SK-N-SH (cell line): ENCODE data around the gene SAMD4A. TPM values are rescaled to one million over a fixed set of nuclear protein-coding genes. Genes with fewer than 3 reads are reported as not detected.

Experiments used
- CTCF ChIA-PET: fragments of 300-600, 350-600 bp; formaldehyde crosslinking; extraction: SDS; loops from one replicate; lab custom pipeline; 2021; lab: Yijun Ruan, JAX
- POLR2A ChIA-PET: fragments of 350-600 bp; sonication (Branson Sonifier 250); formaldehyde crosslinking; extraction: SDS; loops from one replicate; lab custom pipeline; 2020; ENCODE audit warnings: antibody characterized with exemption, inconsistent platforms; lab: Yijun Ruan, JAX
- DNase-seq: peaks from one replicate; pipeline ENCODE4 v3.0.0; 2012
- H2AFZ ChIP-seq: fragments of 200-600 bp; sonication (generic); 2 replicates; pipeline ENCODE4 v1.8.1; 2016; ENCODE audit warnings: antibody characterized with exemption, mild to moderate bottlenecking, low read depth
- H3F3A ChIP-seq: fragments of 200-600 bp; sonication (generic); replicated peaks from 2 replicates; pipeline ENCODE3; 2016; ENCODE audit warnings: antibody characterized with exemption, mild to moderate bottlenecking; ENCODE audit not compliant: insufficient read depth
- H3K27ac ChIP-seq, 2 experiments: fragments of 200-500 bp in 1 of 2; fragments of 200-600 bp in 1 of 2; sonication (Bioruptor generic) in 1 of 2; sonication (generic), shearing (Covaris generic) in 1 of 2; 2 replicates each; pipeline versions ENCODE4 v1.5.1 to v1.6.1; 2014 to 2016; ENCODE audit warnings: low read depth in 2 of 2, inconsistent platforms in 1 of 2, low read length in 1 of 2, mild to moderate bottlenecking in 1 of 2, mixed read lengths in 1 of 2
- H3K27me3 ChIP-seq: fragments of 200-600 bp; sonication (generic), shearing (Covaris generic); 2 replicates; pipeline ENCODE4 v1.6.1; 2016; ENCODE audit warnings: mixed run types; ENCODE audit not compliant: insufficient read depth
- H3K36me3 ChIP-seq, 2 experiments: fragments of 200-500 bp in 1 of 2; fragments of 200-600 bp in 1 of 2; sonication (Bioruptor generic) in 1 of 2; sonication (generic) in 1 of 2; replicated peaks in 1 of 2; 2 replicates each; pipeline versions ENCODE3 to v1.5.1; 2014 to 2016; ENCODE audit warnings: low read length in 1 of 2, mild to moderate bottlenecking in 1 of 2; ENCODE audit not compliant: insufficient read depth in 2 of 2, control insufficient read depth in 1 of 2
- H3K4me1 ChIP-seq, 2 experiments: fragments of 200-500 bp in 1 of 2; fragments of 200-600 bp in 1 of 2; sonication (Bioruptor generic) in 1 of 2; sonication (generic), shearing (Covaris generic) in 1 of 2; 2 replicates each; pipeline versions ENCODE4 v1.5.1 to v1.6.1; 2014 to 2016; ENCODE audit warnings: low read depth in 1 of 2, low read length in 1 of 2, mixed run types in 1 of 2; ENCODE audit not compliant: insufficient read depth in 2 of 2, control insufficient read depth in 1 of 2
- H3K4me2 ChIP-seq: fragments of 200-600 bp; sonication (generic), shearing (Covaris generic); 2 replicates; pipeline ENCODE4 v1.6.1; 2017; ENCODE audit warnings: mixed run types
- H3K4me3 ChIP-seq, 2 experiments: fragments of 200-500 bp in 1 of 2; fragments of 200-600 bp in 1 of 2; sonication (Bioruptor generic) in 1 of 2; sonication (generic), shearing (Covaris generic) in 1 of 2; 2 replicates each; pipeline versions ENCODE4 v1.5.1 to v1.8.1; 2014 to 2016; ENCODE audit warnings: low read depth in 2 of 2, inconsistent platforms in 1 of 2, low read length in 1 of 2, mild to moderate bottlenecking in 1 of 2, mixed read lengths in 1 of 2, moderate library complexity in 1 of 2
- H3K79me2 ChIP-seq: fragments of 200-600 bp; sonication (generic); 2 replicates; pipeline ENCODE4 v1.8.1; 2017; ENCODE audit warnings: mild to moderate bottlenecking; ENCODE audit not compliant: insufficient read depth
- H3K9ac ChIP-seq: fragments of 200-600 bp; sonication (generic); 2 replicates; pipeline ENCODE4 v1.6.1; 2017; ENCODE audit warnings: mixed run types
- H3K9me2 ChIP-seq: fragments of 200-600 bp; sonication (generic); 2 replicates; pipeline ENCODE4 v1.6.1; 2017; ENCODE audit warnings: mixed run types
- H3K9me3 ChIP-seq: fragments of 200-600 bp; sonication (generic); 2 replicates; pipeline ENCODE4 v1.6.1; 2017; ENCODE audit warnings: mixed run types, mild to moderate bottlenecking, moderate library complexity
- H4K20me1 ChIP-seq: fragments of 200-600 bp; sonication (generic); 2 replicates; pipeline ENCODE4 v1.6.1; 2017; ENCODE audit warnings: mild to moderate bottlenecking, mixed run types; ENCODE audit not compliant: insufficient read depth
- CHD2 ChIP-seq: fragments of 150-350 bp; IDR thresholded peaks from 2 replicates; pipeline ENCODE4 v1.6.1; 2018; ENCODE audit warnings: low read length; ENCODE audit not compliant: partially characterized antibody
- FOSL2 ChIP-seq: IDR thresholded peaks from 2 replicates; pipeline ENCODE4 v1.4.0; 2012; ENCODE audit warnings: low read depth, mild to moderate bottlenecking, moderate library complexity, borderline replicate concordance
- GATA2 ChIP-seq: sonication (generic); formaldehyde crosslinking; IDR thresholded peaks from 2 replicates; pipeline ENCODE4 v1.5.0; 2020; ENCODE audit warnings: mild to moderate bottlenecking, missing genetic modification reagents
- JUND ChIP-seq: IDR thresholded peaks from 2 replicates; pipeline ENCODE4 v1.4.0; 2012
- NFIC ChIP-seq: IDR thresholded peaks from 2 replicates; pipeline ENCODE4 v1.4.0; 2012; ENCODE audit warnings: borderline replicate concordance
- RCOR1 ChIP-seq: fragments of 150-350 bp; IDR thresholded peaks from 2 replicates; pipeline ENCODE4 v1.6.1; 2017; ENCODE audit warnings: antibody characterized with exemption, low read length
- TCF12 ChIP-seq: IDR thresholded peaks from 2 replicates; pipeline ENCODE4 v1.4.0; 2012
- WGBS: methylation state at CpG from one replicate; pipeline ENCODE4 v1.1.6; 2017; ENCODE audit warnings: low lambda C conversion rate; 5-methylcytosine and 5-hydroxymethylcytosine counted together
- polyA plus RNA-seq, 3 experiments: library from polyadenylated mRNA; depleted of rRNA; stranded (reverse); fragments of >200 nt; gene quantifications; 2 replicates each; pipeline ENCODE4 v1.2.3, GENCODE V29; 2012
- TF ChIP-seq, protein P1 (sequence below): fragments of 150-350 bp; IDR thresholded peaks from 2 replicates; pipeline ENCODE4 v1.6.1; 2017; ENCODE audit warnings: antibody characterized with exemption, low read length, low read depth, borderline replicate concordance
- TF ChIP-seq, protein P2 (sequence below): fragments of 150-350 bp; IDR thresholded peaks from 2 replicates; pipeline ENCODE4 v1.6.1; 2016; ENCODE audit warnings: mild to moderate bottlenecking, low read depth, low read length
- TF ChIP-seq, protein P3 (sequence below): IDR thresholded peaks from 2 replicates; pipeline ENCODE4 v1.6.1; 2012; ENCODE audit warnings: mild to moderate bottlenecking, low read depth, low read length, moderate library complexity
- TF ChIP-seq, protein P4 (sequence below): IDR thresholded peaks from 2 replicates; pipeline ENCODE4 v1.4.0; 2012; ENCODE audit warnings: low read depth
- TF ChIP-seq, protein P5 (sequence below): IDR thresholded peaks from 2 replicates; pipeline ENCODE4 v1.4.0; 2012; ENCODE audit warnings: low read depth, borderline replicate concordance

The SAMD4A gene
- polyA plus RNA-seq, 1 of the 3 experiments (the other 2 are of a cell fraction), result 5.0 TPM

DNA sequence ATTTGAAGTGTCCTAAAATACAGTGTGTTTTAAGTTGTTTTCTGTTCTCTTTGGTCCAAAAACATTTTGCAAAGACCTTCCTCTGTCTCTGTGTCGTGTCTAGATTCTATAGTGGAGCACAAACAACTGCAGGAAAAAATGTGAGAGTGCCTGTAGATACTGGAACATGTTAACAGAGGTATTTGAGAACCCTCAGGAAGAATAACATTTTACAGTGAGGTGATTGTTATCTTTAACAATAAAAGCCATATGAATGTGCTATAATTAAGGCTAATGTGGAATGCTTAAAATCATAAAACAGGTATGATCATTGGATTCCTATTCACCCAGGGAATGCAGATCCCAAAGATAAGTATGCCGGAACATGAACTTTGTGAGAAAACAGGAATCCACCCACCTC, 98.0 kb downstream of the SAMD4A start (continued):
- TF ChIP-seq, protein P1, sequence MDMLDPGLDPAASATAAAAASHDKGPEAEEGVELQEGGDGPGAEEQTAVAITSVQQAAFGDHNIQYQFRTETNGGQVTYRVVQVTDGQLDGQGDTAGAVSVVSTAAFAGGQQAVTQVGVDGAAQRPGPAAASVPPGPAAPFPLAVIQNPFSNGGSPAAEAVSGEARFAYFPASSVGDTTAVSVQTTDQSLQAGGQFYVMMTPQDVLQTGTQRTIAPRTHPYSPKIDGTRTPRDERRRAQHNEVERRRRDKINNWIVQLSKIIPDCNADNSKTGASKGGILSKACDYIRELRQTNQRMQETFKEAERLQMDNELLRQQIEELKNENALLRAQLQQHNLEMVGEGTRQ, result no peak
- TF ChIP-seq TCF12 (peak; percentile 68), GATA2 (CRISPR knock-in tag) (no peak), JUND (peak; percentile 21; the same call in 1 of the 2 replicates), CHD2 (no peak)
- TF ChIP-seq, protein P2, sequence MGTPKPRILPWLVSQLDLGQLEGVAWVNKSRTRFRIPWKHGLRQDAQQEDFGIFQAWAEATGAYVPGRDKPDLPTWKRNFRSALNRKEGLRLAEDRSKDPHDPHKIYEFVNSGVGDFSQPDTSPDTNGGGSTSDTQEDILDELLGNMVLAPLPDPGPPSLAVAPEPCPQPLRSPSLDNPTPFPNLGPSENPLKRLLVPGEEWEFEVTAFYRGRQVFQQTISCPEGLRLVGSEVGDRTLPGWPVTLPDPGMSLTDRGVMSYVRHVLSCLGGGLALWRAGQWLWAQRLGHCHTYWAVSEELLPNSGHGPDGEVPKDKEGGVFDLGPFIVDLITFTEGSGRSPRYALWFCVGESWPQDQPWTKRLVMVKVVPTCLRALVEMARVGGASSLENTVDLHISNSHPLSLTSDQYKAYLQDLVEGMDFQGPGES, result no peak
- TF ChIP-seq, protein P3, sequence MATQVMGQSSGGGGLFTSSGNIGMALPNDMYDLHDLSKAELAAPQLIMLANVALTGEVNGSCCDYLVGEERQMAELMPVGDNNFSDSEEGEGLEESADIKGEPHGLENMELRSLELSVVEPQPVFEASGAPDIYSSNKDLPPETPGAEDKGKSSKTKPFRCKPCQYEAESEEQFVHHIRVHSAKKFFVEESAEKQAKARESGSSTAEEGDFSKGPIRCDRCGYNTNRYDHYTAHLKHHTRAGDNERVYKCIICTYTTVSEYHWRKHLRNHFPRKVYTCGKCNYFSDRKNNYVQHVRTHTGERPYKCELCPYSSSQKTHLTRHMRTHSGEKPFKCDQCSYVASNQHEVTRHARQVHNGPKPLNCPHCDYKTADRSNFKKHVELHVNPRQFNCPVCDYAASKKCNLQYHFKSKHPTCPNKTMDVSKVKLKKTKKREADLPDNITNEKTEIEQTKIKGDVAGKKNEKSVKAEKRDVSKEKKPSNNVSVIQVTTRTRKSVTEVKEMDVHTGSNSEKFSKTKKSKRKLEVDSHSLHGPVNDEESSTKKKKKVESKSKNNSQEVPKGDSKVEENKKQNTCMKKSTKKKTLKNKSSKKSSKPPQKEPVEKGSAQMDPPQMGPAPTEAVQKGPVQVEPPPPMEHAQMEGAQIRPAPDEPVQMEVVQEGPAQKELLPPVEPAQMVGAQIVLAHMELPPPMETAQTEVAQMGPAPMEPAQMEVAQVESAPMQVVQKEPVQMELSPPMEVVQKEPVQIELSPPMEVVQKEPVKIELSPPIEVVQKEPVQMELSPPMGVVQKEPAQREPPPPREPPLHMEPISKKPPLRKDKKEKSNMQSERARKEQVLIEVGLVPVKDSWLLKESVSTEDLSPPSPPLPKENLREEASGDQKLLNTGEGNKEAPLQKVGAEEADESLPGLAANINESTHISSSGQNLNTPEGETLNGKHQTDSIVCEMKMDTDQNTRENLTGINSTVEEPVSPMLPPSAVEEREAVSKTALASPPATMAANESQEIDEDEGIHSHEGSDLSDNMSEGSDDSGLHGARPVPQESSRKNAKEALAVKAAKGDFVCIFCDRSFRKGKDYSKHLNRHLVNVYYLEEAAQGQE, result no peak
- TF ChIP-seq, protein P4, sequence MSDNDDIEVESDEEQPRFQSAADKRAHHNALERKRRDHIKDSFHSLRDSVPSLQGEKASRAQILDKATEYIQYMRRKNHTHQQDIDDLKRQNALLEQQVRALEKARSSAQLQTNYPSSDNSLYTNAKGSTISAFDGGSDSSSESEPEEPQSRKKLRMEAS, result no peak
- TF ChIP-seq, protein P5, sequence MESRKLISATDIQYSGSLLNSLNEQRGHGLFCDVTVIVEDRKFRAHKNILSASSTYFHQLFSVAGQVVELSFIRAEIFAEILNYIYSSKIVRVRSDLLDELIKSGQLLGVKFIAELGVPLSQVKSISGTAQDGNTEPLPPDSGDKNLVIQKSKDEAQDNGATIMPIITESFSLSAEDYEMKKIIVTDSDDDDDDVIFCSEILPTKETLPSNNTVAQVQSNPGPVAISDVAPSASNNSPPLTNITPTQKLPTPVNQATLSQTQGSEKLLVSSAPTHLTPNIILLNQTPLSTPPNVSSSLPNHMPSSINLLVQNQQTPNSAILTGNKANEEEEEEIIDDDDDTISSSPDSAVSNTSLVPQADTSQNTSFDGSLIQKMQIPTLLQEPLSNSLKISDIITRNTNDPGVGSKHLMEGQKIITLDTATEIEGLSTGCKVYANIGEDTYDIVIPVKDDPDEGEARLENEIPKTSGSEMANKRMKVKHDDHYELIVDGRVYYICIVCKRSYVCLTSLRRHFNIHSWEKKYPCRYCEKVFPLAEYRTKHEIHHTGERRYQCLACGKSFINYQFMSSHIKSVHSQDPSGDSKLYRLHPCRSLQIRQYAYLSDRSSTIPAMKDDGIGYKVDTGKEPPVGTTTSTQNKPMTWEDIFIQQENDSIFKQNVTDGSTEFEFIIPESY, result no peak

DNA sequence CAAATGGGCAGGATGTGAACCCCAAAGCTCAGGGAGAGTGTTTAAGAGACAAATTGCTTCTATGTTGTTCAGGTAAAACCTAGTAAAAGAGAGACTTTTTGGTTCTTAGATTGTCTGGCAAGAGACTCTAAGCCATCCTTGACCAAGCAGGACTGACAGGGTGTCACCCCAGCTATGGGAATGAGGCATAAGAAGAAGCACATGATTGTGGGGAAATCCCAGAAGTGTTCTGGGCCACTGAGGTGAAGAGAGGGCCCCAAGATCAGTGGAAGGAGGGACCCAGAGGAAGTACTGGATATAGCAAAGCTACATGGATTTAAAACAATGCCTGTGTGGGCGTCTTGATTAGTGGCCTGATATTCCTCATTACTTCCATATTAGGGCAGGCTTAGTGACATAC, 99.0 kb downstream of the SAMD4A start:
- Histone ChIP-seq H3K27ac (peak overlapping the region in 1 of 2 experiments; percentile 53; a peak in 2 of 4 replicates), H3K9ac (no peak overlapping the region), H3K9me3 (no peaks in the 10 kb centered on the region), H3K27me3 (no peaks in the 10 kb centered on the region), H3K4me2 (no peak overlapping the region), H3K9me2 (no peaks in the 10 kb centered on the region), H4K20me1 (peaks cover 30% of the 10 kb centered on the region), H3K4me3 (no peak overlapping the region), H2AFZ (no peak overlapping the region), H3K79me2 (peaks cover 97% of the 10 kb centered on the region), H3F3A (peaks cover 13% of the 10 kb centered on the region), H3K4me1 (peaks cover 12 to 28% of the 10 kb centered on the region in 2 experiments; a peak in 3 of 4 replicates), H3K36me3 (no peaks in the 10 kb centered on the region)
- POLR2A ChIA-PET, result no interaction called here
- TF ChIP-seq GATA2 (CRISPR knock-in tag) (no peak), NFIC (no peak), FOSL2 (no peak), RCOR1 (no peak)
- TF ChIP-seq, protein P4, result no peak
- TF ChIP-seq, protein P5, result no peak
- no peak for DNase-seq
- CTCF ChIA-PET, result interaction anchor here (0.9 to 1.7 kb wide), 5 partner anchors 17 to 108 kb away, joined by 3 to 6 read pairs (median 4); no protein-coding TSS in a partner anchor
- 70% methylated on average over 1 of the region's 1 CpG for WGBS
